ENCODE results near the gene SRL.

Gene SRL

DNA sequence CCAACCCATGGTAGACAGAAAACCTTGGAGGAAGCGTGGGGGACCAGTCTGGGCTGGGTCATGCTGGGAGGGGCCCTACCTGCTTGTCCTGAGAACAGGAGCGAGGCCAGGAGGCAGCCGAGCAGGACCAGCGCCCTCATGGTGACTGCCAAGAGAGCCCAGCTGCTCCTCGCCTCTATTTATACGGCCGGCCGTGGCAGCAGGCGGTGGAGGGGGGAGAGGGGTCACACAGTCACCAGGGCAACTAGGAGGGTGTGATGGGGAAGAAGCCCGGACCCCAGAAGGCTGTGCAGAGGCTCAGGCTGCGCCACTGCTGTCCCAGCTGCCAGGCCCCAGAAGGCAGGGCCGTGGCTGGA is at the start of gene SRL:
Gene SRL, minus strand, starts transcription at position 153 of the 356 bp plus-strand sequence. Its CDS starts 13 bp downstream, at position 140.
- DNase-seq: no peak

DNA sequence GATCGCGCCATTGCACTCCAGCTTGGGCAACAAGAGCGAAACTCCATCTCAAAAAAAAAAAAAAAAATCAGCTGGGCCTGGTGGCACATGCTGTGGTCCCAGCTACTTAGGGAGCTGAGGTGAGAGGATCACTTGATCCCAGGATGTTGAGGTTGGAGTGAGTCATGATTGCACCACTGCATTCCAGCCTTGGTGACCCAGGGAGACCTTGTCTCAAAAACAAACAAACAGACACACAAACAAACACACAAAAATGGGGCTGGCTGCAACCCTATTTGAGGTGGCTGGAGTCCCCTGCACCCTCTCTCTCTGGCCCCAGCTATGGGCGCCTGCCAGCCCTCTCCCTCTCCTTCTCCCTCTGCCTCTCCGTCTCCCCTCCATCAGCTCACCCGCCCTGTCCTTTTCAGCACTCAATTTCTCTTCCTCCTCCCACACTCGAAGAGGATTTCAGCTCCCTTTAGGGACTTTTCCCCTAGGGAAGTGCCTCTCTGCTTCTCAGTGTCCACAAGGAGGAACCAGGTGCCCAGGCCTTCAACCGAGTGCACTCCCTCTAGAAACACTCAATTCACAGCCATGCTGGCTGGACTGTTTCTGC is 48.5 kb upstream of the SRL start:
- DNase-seq: no peak

GRCh38 chr16:4288148-4288921 is 46.5 kb upstream of the SRL start:
- DNase-seq: no peak

GRCh38 chr16:4285167-4285566 is 43.3 kb upstream of the SRL start:
- DNase-seq: no peak

- no peak for DNase-seq
These were observed 42.1 kb upstream of the SRL start for GRCh38 chr16:4283939-4284338.

GRCh38 chr16:4283441-4283840 is 41.6 kb upstream of the SRL start:
- no peak for DNase-seq

DNA sequence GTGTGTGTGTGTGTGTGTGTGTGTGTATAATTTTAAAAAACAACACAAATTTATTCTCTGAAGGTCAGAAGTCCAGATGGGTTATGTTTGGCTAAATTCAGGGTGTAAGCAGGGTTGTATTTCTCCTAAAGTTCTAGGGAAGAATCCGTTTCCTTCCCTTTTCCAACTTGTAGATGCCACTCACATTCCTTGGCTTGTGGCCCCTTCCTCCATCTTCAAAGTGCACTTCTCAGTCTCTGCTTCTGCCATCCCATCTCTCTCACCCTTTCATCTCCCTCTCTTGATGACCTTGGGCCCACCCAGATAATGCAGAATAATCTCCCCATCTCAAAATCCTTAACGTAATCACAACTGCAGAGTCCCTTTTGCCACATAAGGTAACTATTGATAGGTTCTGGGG is 38.7 kb upstream of the SRL start:
- no peak for DNase-seq

DNA sequence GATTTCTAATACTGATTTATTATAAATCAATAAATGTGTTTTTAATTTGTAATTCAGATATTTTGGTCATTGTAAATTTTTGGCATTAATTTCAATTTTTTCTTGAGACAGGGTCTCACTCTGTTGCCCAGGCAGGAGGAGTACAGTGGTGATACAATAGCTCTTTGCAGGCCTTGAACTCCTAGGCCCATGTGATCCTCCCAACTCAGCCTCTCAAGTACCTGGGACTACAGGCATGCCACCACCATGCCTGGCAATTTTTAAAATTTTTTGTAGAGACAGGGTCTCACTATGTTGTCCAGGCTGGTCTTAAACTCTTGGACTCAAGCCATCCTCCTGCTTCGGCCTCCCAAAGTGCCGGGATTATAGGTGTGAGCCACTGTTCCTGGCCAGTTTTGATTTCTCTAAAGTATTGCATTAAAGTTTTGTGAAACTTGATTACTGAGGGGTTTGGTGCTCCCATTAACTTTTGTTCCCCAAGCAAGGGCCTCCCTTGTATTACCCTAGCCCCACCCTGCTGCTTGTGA is 36.2 kb upstream of the SRL start:
- DNase-seq: no peak

- no peak for DNase-seq
These were observed 34.0 kb upstream of the SRL start for GRCh38 chr16:4275861-4276260.

DNA sequence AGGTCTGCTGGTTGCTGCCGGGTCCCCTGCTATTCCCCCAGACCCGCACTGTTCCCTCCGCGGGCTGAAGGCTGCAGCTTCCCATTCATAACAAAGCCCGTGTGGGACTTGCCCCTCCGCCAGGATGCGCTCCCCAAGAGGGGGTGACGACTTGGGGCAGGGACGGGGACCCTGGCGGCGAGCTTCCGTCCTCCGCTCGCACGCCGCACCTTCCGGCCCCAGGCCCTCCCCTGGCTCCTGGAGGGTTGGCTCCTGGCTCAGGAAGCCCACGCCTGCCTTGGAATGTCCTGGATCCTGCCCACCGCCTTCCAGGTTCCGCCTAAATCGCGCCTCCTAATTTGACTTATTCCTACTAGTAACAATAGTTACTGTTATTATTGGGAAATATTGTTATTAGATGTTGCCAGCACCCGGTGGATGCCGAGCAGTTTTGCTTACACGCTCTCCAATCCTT is 32.0 kb upstream of the SRL start:
- no peak for DNase-seq

DNA sequence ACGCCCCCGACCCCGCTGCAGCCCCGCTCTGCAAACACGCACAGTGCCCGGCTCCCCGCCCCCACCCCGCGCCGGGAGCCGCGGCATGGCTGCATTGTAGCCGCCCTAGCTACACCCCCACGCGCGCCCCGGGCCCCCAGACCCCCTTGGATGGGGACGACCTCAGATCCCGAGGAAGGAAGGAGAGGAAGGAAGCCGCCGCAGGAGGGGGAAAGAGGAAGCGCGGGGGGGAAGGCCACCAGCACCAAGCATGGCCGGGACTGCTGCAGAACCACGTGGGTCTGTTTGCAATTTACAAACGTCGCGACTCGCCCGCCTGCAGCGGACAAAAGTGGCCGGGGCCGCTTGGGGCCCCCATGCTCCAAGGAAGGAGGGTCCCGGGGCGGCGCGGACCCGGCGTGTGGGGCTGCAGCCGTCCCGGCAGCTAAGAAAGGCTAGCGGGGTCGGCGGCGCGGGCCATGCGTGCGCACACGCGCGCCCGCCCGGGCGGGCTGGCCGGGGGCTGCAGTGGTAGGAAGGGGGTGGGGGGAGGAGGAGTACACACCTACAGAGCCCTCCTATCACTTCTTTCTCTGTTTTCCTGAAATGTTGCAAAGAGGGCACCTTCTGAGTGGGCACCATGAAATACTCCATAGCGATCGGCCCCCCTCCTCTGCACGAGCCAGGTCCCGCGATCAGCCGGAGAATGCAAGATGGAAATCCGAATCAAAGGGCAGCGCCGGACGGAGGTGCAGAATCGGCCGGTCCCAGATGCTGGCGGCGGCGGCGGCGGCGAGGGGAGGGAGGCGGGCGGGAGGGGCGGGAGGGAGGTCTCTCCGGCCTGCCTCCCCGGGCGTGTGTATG is 30.5 kb upstream of the SRL start:
- DNase-seq: no peak

GRCh38 chr16:4271176-4272113 is 29.6 kb upstream of the SRL start:
- DNase-seq: peak; percentile 73

GRCh38 chr16:4270595-4270994 is 28.7 kb upstream of the SRL start:
- DNase-seq: no peak

- no peak for DNase-seq
These were observed 28.2 kb upstream of the SRL start for GRCh38 chr16:4270091-4270490.

DNA sequence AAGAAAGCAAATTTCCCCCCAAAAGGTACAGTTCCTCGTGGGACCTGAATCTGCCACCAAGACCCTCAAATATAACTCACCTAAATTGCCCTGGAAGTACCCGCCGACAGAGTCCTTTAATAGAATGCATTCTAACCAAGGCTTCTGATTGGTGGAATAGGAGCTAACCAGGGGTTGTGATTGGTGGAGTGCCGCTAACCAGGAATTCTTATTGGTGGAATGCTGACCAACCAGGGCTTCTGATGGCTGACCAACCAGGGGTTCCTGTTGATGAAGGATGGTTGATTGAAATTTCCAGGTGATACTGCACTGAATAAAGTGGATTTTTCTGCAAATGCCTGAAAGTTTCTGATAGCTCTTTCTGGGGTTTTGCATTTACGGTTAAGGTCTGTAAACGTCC is 24.5 kb upstream of the SRL start:
- DNase-seq: no peak

DNA sequence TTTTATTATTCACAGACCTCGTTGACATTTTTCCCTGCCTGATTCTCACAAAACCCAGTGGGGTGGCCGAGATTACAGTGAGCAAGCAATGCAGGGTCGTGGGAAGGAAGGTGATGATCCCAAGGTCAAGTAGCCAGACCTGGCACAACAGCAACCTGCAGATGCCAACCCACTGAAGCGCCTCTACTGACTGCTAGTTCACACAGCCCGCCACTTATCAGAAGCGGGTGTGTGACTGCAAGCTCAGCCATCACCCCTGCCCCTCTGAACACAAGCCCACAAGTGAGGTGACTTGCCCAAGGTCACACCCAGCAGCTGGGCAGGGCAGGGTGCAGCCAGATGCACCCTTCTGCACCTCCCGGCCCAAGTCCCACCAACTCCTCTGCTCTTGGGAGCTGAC is 23.8 kb upstream of the SRL start:
- no peak for DNase-seq

DNA sequence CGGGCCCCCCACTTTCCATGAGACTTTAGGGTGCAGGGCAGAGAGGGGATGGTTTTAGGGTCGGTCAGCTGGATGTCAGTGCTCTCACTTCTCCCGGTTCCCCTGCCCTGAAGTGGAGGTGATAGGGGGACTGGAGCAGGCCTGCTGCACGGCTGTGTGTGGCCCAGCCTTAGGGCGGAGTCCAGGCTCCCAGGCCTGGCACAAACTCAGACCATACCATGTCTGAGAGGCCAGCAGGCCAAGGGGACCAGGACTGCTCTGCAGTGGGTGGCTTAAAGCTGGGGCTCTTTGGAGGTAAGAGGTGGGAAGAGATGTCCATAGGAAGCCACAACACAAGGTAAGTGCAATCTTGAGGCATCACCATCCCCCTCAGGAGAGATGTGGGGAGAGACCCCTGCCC is 22.7 kb upstream of the SRL start:
- no peak for DNase-seq

- DNase-seq: no peak
These were observed 21.9 kb upstream of the SRL start for GRCh38 chr16:4263504-4264436.

- no peak for DNase-seq
These were observed 20.5 kb upstream of the SRL start for GRCh38 chr16:4262303-4262835.

GRCh38 chr16:4261557-4262172 is 19.8 kb upstream of the SRL start:
- DNase-seq: no peak

GRCh38 chr16:4260360-4260759 is 18.5 kb upstream of the SRL start:
- peak; percentile 74 for DNase-seq
